CD4-positive, CD25-positive, alpha-beta regulatory T cell (primary cell): ENCODE data around the gene CRYBB2. TPM values are rescaled to one million over a fixed set of nuclear protein-coding genes. Genes with fewer than 3 reads are reported as not detected.
"Not testable (repeated sequence)": the region's sequence is repeated elsewhere in the genome, so short reads cannot be mapped to it uniquely, and the experiment has no call there.

Source experiments
- ATAC-seq, 2 donors: fragments of 150-1000 bp; cut with Tn5 transposase; one replicate each; pipeline ENCODE4 v1.10.0; 2021; ENCODE audit warnings: low read depth in 2 of 2, moderate number of reproducible peaks in 2 of 2, moderate library complexity in 1 of 2
- DNase-seq, 3 donors: peaks; one replicate each; pipeline versions ENCODE4 v3.0.0 to v3.0.0-alpha.2; 2012 to 2022; ENCODE audit warnings: mixed read lengths in 1 of 3
- H3K27ac ChIP-seq: one replicate; pipeline ENCODE4 v1.7.0; 2013; ENCODE audit warnings: mild to moderate bottlenecking, low read length; ENCODE audit not compliant: insufficient read depth, poor library complexity, severe bottlenecking
- H3K27me3 ChIP-seq: one replicate; pipeline ENCODE4 v1.7.0; 2013; ENCODE audit warnings: low read length; ENCODE audit not compliant: control insufficient read depth, insufficient read depth
- H3K36me3 ChIP-seq: one replicate; pipeline ENCODE4 v1.7.0; 2013; ENCODE audit warnings: mild to moderate bottlenecking, low read length, moderate library complexity; ENCODE audit not compliant: control insufficient read depth, insufficient read depth
- H3K4me1 ChIP-seq: 2 replicates; pipeline ENCODE4 v1.7.0; 2013; ENCODE audit warnings: mild to moderate bottlenecking, low read length; ENCODE audit not compliant: insufficient read depth, control insufficient read depth, poor library complexity, severe bottlenecking
- H3K4me3 ChIP-seq: one replicate; pipeline ENCODE4 v1.7.0; 2013; ENCODE audit warnings: low read depth, mild to moderate bottlenecking, low read length, moderate library complexity
- H3K9me3 ChIP-seq, 2 experiments: 1 replicate in 1 of 2; 2 replicates in 1 of 2; pipeline ENCODE4 v1.7.0; 2013; ENCODE audit warnings: low read length in 2 of 2, mild to moderate bottlenecking in 1 of 2, moderate library complexity in 1 of 2; ENCODE audit not compliant: control insufficient read depth in 2 of 2
- H3K27ac Mint-ChIP-seq, 3 donors: one replicate each; pipeline ENCODE4 v1.8.0; 2020 to 2022; ENCODE audit warnings: mild to moderate bottlenecking in 3 of 3, mixed read lengths in 3 of 3, moderate library complexity in 2 of 3
- H3K27me3 Mint-ChIP-seq: one replicate; pipeline ENCODE4 v1.8.0; 2022; ENCODE audit warnings: mild to moderate bottlenecking, mixed read lengths
- H3K36me3 Mint-ChIP-seq: one replicate; pipeline ENCODE4 v1.8.0; 2020; ENCODE audit warnings: mixed read lengths
- H3K4me1 Mint-ChIP-seq, 4 donors: one replicate each; pipeline ENCODE4 v1.8.0; 2020 to 2022; ENCODE audit warnings: mixed read lengths in 4 of 4, mild to moderate bottlenecking in 1 of 4
- H3K4me3 Mint-ChIP-seq, 4 donors: one replicate each; pipeline ENCODE4 v1.8.0; 2020 to 2022; ENCODE audit warnings: mild to moderate bottlenecking in 4 of 4, mixed read lengths in 4 of 4, moderate library complexity in 3 of 4
- H3K9me3 Mint-ChIP-seq, 7 donors: one replicate each; pipeline ENCODE4 v1.8.0; 2020 to 2022; ENCODE audit warnings: mixed read lengths in 7 of 7, mild to moderate bottlenecking in 3 of 7, moderate library complexity in 2 of 7
- polyA plus RNA-seq, 4 donors: library from polyadenylated mRNA; unstranded; fragments of 300-500 nt; fragmentation: Illumina TruSeq; gene quantifications; one replicate each; pipeline ENCODE4 v1.2.3, GENCODE V29; 2021
- total RNA-seq: library from RNA; stranded (reverse); gene quantifications from one replicate; pipeline ENCODE4 v1.2.3, GENCODE V29; 2022

The CRYBB2 gene
- total and polyA plus RNA-seq, 5 donors from 2014 or later: not detected

DNA sequence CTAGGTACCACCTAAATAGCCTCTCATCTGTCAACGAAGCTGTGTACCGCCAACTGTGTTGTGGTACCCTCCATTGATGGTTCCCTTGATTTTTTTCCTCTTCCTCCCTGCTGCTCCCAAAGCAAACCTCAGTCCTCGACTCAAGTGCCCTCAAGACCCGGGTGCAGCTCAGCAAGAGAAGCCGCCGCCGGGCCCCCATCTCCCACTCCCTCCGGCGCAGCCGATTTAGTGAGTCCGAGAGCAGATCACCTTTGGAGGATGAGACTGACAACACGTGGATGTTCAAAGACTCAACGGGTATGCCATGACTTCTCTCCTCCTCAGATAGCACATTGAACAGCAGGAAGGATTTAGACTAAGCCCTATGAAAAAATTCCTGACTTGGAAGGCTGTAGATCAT is 42.2 kb upstream of the CRYBB2 start:
- Histone ChIP-seq H3K27me3 (no peaks in the 10 kb centered on the region), H3K9me3 (no peaks in the 10 kb centered on the region), H3K27ac (no peak overlapping the region), H3K4me1 (no peaks in the 10 kb centered on the region), H3K4me3 (no peak overlapping the region), H3K36me3 (no peaks in the 10 kb centered on the region)
- ATAC-seq (no peak), DNase-seq (no peak)
- H3K9me3 Mint-ChIP-seq: peaks cover 0 to 9% (median 1%) of the 10 kb centered on the region in 7 donors
- no peak overlapping the region for H3K27ac Mint-ChIP-seq
- no peaks in the 10 kb centered on the region for H3K4me1 Mint-ChIP-seq
- H3K36me3 Mint-ChIP-seq: peaks cover 3% of the 10 kb centered on the region
- H3K27me3 Mint-ChIP-seq: no peaks in the 10 kb centered on the region
- no peak overlapping the region for H3K4me3 Mint-ChIP-seq

DNA sequence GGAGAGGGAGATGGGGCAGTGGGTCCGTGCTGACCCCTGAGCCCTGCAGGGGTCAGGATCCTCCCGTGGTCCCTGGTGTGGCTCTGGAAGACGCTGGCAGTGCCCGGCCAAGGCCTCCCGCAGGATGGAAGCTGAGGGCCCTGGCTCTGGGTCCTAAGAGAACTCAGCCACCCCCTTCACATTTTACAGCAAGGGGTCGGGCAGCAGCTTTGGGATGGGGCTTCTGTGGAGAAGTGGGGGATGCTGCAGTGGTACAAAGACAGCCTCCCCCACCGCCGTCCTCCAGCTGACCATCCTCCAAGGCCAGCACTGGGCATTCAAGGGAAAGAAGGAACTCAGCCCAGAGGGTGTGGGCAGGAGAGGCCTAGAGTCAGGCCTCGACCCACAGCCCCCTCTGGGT is 41.5 kb upstream of the CRYBB2 start:
- no peaks in the 10 kb centered on the region for H3K9me3 ChIP-seq
- H3K27me3 ChIP-seq: no peaks in the 10 kb centered on the region
- no peaks in the 10 kb centered on the region for H3K4me1 ChIP-seq
- DNase-seq: no peak
- Mint-ChIP-seq H3K4me3 (no peak overlapping the region), H3K27ac (no peak overlapping the region), H3K27me3 (peaks cover 1% of the 10 kb centered on the region), H3K36me3 (peaks cover 3% of the 10 kb centered on the region), H3K9me3 (peaks cover 0 to 9% (median under 1%) of the 10 kb centered on the region in 7 donors), H3K4me1 (no peaks in the 10 kb centered on the region)
- H3K4me3 ChIP-seq: no peak overlapping the region
- no peaks in the 10 kb centered on the region for H3K36me3 ChIP-seq
- ATAC-seq: no peak
- no peak overlapping the region for H3K27ac ChIP-seq

DNA sequence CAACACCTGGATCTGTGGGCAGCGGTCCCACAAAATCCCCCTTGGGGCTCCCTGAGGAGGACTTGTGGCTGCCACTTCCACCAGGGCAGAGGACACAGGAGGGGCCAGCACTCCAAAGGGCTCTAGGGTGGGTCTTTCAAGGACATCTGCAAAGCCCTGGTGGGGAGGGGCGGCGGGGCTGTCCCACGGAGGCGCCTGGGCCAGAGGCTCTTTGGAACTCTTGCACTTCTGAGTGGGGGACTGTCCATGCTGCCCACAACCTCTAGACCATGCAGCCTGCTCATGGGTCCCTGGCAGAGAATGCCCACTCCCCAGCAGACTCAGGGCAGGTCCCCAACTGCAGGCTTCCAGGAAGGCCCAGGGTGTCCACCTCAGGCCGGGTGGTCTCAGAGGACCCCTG is 41.1 kb upstream of the CRYBB2 start:
- H3K36me3 Mint-ChIP-seq, H3K27ac ChIP-seq, H3K9me3 ChIP-seq, H3K4me1 Mint-ChIP-seq, H3K27me3 ChIP-seq, H3K36me3 ChIP-seq, H3K27me3 Mint-ChIP-seq, H3K9me3 Mint-ChIP-seq, H3K4me3 ChIP-seq, H3K4me1 ChIP-seq, DNase-seq: not testable (repeated sequence)
- H3K4me3 Mint-ChIP-seq: peak overlapping the region in 3 of 4 donors; percentile 71 to 78 (median 75)
- ATAC-seq: peak in 1 of 2 donors; percentile 46
- peak overlapping the region in 1 of 3 donors; percentile 55 for H3K27ac Mint-ChIP-seq

DNA sequence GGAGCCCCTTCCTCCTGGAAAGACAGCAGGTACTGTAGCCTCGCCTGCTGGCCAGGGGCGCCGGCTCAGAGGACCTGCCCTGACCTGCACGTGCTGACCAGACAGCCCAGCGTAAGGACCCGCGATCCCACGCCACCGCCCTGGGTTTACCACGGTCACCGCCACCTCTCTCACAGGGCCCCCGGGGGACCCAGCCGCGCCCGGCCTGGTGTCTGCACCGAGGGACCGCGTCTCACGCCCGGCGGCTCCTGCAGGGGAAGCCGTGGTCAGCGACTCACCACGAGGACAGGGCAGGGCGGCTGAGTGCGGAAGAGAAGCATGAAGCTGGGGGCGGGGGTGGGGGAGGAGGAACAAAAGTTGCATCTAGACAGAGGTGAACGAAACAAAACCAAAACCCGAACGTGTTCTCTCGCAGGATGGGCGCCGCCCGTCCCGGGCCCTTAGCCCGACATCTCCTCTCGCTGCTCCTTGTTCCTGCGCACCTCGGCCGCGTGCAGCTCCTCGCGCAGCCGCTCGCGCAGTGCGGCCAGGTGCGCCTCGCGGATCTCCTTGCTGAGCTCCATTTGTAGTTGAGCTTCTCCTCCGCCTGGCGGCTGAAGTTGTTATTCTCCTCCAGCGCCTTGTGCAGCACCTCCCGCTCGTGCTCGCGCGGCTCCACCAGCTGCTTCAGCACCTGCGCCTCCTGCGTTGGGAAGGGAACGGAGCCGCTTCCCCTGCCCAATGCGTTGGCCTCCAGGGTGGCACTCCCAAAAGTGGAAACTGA is 40.4 kb upstream of the CRYBB2 start:
- not testable (repeated sequence) for H3K9me3 ChIP-seq, H3K36me3 ChIP-seq, H3K27ac ChIP-seq, H3K27me3 ChIP-seq, H3K36me3 Mint-ChIP-seq, H3K9me3 Mint-ChIP-seq, H3K27ac Mint-ChIP-seq, H3K4me3 ChIP-seq, H3K4me1 ChIP-seq, H3K27me3 Mint-ChIP-seq, H3K4me1 Mint-ChIP-seq, DNase-seq
- peak overlapping the region in 1 of 4 donors; percentile 43 for H3K4me3 Mint-ChIP-seq
- peak; percentile 69 to 72 for ATAC-seq

DNA sequence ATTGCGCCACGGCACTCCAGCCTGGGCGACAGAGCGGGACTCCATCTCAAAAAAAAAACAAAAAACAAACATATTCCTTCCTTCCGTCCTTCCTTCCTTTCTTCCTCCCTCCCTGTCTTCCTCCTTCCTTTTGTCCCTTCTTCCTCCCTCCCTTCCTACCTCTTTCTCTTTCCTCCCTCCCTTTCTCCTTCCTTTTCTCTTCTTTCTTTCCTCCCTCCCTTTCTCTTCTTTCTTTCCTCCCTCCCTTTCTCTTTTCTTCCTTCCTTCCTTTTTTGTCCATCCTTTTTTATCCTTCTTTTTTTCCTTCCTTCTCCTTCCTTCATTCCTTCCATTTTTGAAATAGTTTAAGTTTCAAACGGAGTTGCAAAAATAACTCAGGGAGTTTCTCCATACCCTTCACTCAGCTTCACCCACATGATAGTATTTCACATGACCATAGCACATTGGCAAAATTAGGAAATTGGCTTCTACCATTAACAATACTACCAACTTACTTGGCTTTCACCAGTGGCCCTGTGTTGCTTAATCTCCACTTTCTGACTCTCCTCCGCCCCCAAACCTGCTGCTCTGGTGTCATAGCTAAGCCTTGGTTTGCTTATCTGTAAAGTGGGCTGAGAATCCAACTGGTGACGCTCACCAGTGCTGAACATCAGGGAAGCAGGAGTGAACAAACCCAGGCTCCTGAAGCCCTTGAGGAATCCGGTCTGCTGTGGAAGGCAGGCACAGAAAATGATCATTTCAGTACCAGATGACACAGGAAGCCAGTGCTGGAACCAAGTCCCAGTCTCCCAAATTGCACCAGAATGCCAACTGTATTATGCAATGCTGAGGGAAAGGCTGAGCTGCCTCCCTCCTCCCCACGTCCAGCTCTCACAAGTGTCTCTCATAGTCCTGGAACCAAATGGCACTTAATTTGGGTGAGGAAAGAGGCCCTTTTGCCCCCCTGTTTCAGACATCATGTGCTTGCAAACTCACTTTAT is 37.0 kb upstream of the CRYBB2 start:
- Histone ChIP-seq H3K4me1 (no peaks in the 10 kb centered on the region), H3K9me3 (no peaks in the 10 kb centered on the region), H3K27ac (no peak overlapping the region), H3K27me3 (no peaks in the 10 kb centered on the region), H3K36me3 (no peaks in the 10 kb centered on the region), H3K4me3 (no peak overlapping the region)
- ATAC-seq: no peak
- Mint-ChIP-seq H3K27ac (peak overlapping the region in 1 of 3 donors; percentile 69), H3K36me3 (peaks cover under 1% of the 10 kb centered on the region), H3K27me3 (peaks cover 4% of the 10 kb centered on the region), H3K9me3 (peaks cover 0 to 9% (median 0%) of the 10 kb centered on the region in 7 donors), H3K4me3 (no peak overlapping the region), H3K4me1 (no peaks in the 10 kb centered on the region)
- no peak for DNase-seq

DNA sequence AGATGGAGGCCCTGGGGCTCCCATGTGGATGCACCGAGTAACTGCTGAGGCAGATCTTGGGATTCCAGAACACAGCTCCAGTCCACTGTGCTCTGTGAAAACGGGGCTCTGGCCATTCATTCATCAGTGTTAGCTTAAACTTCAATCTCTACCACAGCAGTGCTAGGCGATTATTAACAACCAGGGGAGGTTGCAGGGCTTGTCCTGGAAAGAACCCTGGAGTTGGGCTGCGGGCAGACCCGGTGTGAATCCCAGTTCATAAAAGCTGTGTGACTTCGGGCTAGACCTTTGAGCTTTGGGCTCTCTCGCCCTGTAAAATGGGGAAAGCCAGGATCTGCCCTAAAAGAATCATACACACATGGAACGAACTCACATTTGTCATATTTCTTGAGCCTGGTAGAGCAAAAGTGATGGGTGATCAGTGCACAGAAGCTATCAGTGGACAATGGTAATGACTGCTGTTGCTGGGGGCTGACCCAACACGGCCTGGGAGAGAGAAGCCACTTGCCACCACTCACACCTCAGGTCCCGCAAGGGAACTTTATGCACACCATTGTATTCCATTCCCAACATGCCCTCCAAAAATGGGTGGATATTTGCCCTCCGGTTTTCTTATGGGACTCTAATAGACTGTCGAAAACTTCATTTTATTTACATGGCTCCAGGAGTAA is 35.4 kb upstream of the CRYBB2 start:
- no peaks in the 10 kb centered on the region for H3K36me3 Mint-ChIP-seq

DNA sequence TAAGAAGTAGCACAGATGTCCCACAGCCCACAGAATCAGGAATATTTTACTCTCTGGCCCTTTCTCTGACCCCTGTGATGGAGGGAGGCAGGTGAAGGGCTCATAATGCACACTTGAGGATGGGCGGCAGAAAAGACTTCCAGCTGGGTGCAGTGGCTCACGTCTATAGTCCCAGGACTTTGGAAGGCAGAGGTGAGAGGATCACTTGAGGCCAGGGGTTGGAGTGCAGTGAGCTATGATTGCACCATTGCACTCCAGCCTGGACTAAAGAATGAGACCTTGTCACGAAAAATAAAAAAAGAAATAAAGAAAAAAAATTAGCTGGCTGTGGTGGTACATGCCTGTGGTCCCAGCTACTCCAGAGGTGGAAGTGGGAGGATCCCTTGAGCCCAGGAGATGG is 33.3 kb upstream of the CRYBB2 start:
- no peak overlapping the region for H3K4me3 Mint-ChIP-seq
- no peaks in the 10 kb centered on the region for H3K36me3 Mint-ChIP-seq

More for the DNA sequence above, 35.4 kb upstream of the CRYBB2 start:
- ATAC-seq (no peak), DNase-seq (no peak)
- H3K36me3 ChIP-seq: no peaks in the 10 kb centered on the region
- no peaks in the 10 kb centered on the region for H3K27me3 ChIP-seq
- H3K4me1 Mint-ChIP-seq: no peaks in the 10 kb centered on the region
- H3K27ac ChIP-seq: no peak overlapping the region
- H3K9me3 Mint-ChIP-seq: peaks cover 0 to 9% (median 0%) of the 10 kb centered on the region in 7 donors
- no peaks in the 10 kb centered on the region for H3K4me1 ChIP-seq
- no peak overlapping the region for H3K4me3 ChIP-seq
- H3K27ac Mint-ChIP-seq: peak overlapping the region in 1 of 3 donors; percentile 38
- H3K9me3 ChIP-seq: no peaks in the 10 kb centered on the region
- peaks cover 4% of the 10 kb centered on the region for H3K27me3 Mint-ChIP-seq
- no peak overlapping the region for H3K4me3 Mint-ChIP-seq

More for the DNA sequence above, 33.3 kb upstream of the CRYBB2 start:
- Histone ChIP-seq H3K4me1 (no peaks in the 10 kb centered on the region), H3K9me3 (no peaks in the 10 kb centered on the region), H3K27ac (no peak overlapping the region), H3K4me3 (no peak overlapping the region), H3K36me3 (no peaks in the 10 kb centered on the region), H3K27me3 (no peaks in the 10 kb centered on the region)
- Mint-ChIP-seq H3K9me3 (no peaks in the 10 kb centered on the region), H3K27me3 (peaks cover 7% of the 10 kb centered on the region), H3K4me1 (no peaks in the 10 kb centered on the region), H3K27ac (no peak overlapping the region)
- no peak for DNase-seq
- ATAC-seq: no peak
